ENCODE data around the gene NAB1. TPM values are rescaled to one million over a fixed set of nuclear protein-coding genes. Genes with fewer than 3 reads are reported as not detected.
A peak's percentile ranks its signal among the peaks of the same experiment; 100 is the strongest.

Gene NAB1
- total and polyA plus RNA-seq, 2 donors from 2014 or later = 10.4 to 45.0 TPM

DNA sequence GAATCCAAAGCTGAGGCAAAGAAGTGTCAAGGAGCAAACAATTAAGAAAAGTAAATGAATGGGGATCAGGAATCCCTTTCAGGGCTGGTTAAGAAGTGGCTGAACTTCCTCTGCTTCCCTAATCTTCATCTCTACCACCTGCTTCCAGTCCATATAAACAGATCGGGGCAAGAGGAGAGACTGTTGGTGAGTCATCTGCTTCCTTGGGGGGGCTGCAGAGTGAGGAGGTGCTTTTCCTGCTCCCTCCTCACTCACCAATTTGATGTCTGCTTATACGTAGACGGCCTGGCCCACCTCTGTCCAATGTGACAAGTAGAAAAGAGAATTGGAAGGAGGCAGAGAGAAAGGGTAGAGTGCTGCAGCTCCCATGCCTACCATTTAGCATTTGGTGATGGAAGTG, 68.4 kb downstream of the NAB1 start:
- FAIRE-seq (no peak), DNase-seq (no peak)
- Histone ChIP-seq H3K4me3 (ENCODE audit: low read length in 3 of 3) (no peak overlapping the region), H3K27ac (ENCODE audit: low read depth in 2 of 2, low read length in 2 of 2) (no peak overlapping the region), H3K9me3 (ENCODE audit: control insufficient read depth in 2 of 3, insufficient read depth in 1 of 3, low read length in 3 of 3) (no peaks in the 10 kb centered on the region), H3K9ac (ENCODE audit: low read length in 3 of 3) (no peak overlapping the region), H3K36me3 (ENCODE audit: control insufficient read depth in 2 of 3, insufficient read depth in 3 of 3, low read length in 3 of 3) (no peaks in the 10 kb centered on the region), H3K4me1 (ENCODE audit: control insufficient read depth in 2 of 3, insufficient read depth in 2 of 3, low read depth in 1 of 3, low read length in 3 of 3) (peaks cover 0 to 2% (median 0%) of the 10 kb centered on the region in 3 donors), H3K27me3 (ENCODE audit: control insufficient read depth, insufficient read depth, low read length) (no peaks in the 10 kb centered on the region)
- intact Hi-C loops (cut with DNase I) = no loop called here
- TF ChIP-seq, protein P1, sequence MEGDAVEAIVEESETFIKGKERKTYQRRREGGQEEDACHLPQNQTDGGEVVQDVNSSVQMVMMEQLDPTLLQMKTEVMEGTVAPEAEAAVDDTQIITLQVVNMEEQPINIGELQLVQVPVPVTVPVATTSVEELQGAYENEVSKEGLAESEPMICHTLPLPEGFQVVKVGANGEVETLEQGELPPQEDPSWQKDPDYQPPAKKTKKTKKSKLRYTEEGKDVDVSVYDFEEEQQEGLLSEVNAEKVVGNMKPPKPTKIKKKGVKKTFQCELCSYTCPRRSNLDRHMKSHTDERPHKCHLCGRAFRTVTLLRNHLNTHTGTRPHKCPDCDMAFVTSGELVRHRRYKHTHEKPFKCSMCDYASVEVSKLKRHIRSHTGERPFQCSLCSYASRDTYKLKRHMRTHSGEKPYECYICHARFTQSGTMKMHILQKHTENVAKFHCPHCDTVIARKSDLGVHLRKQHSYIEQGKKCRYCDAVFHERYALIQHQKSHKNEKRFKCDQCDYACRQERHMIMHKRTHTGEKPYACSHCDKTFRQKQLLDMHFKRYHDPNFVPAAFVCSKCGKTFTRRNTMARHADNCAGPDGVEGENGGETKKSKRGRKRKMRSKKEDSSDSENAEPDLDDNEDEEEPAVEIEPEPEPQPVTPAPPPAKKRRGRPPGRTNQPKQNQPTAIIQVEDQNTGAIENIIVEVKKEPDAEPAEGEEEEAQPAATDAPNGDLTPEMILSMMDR (IDR thresholded peaks at IDR 0.05; ENCODE audit: borderline replicate concordance, extremely low read depth, insufficient read depth) = no peak

- Histone ChIP-seq H3K4me1 (ENCODE audit: control insufficient read depth in 2 of 3, insufficient read depth in 2 of 3, low read depth in 1 of 3, low read length in 3 of 3) (peaks cover 0 to 2% (median 0%) of the 10 kb centered on the region in 3 donors), H3K27ac (ENCODE audit: low read depth in 2 of 2, low read length in 2 of 2) (no peak overlapping the region), H3K27me3 (ENCODE audit: control insufficient read depth, insufficient read depth, low read length) (no peaks in the 10 kb centered on the region), H3K4me3 (ENCODE audit: low read length in 3 of 3) (no peak overlapping the region), H3K36me3 (ENCODE audit: control insufficient read depth in 2 of 3, insufficient read depth in 3 of 3, low read length in 3 of 3) (no peaks in the 10 kb centered on the region), H3K9ac (ENCODE audit: low read length in 3 of 3) (no peak overlapping the region), H3K9me3 (ENCODE audit: control insufficient read depth in 2 of 3, insufficient read depth in 1 of 3, low read length in 3 of 3) (no peaks in the 10 kb centered on the region)
- intact Hi-C loops (cut with DNase I) = no loop called here
- DNase-seq (peak in 1 of 5 donors; percentile 24), FAIRE-seq (no peak)
- TF ChIP-seq, protein P1 (IDR thresholded peaks at IDR 0.05; ENCODE audit: borderline replicate concordance, extremely low read depth, insufficient read depth) = no peak
These were observed 69.1 kb downstream of the NAB1 start for GRCh38 chr2:190717764-190718651.

DNA sequence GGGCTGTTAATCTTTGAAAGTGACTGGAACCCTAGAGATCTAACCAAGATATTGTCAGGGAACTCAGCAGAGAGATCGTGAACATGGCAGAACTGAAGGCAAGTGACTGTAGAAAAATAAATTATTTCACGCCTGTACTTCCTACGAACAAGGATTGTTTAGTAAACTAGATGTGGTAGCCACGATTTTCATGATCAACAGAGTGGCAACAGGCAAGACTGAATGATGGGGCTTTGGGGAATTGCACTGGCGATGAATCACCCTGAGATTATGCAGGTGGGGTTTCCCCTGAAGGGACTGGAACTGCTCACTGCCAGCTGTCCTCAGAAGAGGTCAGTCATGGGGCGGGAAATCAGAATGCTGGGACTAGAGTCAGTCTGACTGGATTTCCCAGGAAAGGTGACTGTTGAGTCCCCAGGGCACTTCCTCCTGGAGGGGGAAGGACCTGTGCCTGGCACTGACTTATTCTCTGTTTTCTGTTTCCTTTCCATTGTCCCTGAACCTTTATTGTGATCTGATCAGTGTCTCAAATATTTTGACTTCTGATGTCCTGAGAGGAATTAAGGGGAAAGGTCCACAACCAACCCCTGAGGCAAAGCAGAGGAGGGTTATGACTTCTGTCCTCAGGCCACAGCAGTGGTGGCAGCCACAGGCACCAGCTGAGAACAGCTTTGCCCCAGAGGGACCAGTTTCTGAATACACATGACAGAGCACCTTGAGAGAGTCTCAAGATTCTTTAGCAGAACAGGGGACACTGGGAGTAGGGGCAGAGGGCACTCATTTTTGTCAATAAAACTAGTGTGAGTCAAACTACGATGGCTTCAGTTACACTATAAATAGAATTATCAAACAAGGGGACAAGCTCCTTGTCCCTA, 70.0 kb downstream of the NAB1 start:
- Histone ChIP-seq H3K27me3 (ENCODE audit: control insufficient read depth, insufficient read depth, low read length) (no peaks in the 10 kb centered on the region), H3K27ac (ENCODE audit: low read depth in 2 of 2, low read length in 2 of 2) (peak overlapping the region; percentile 52 to 53), H3K4me3 (ENCODE audit: low read length in 3 of 3) (peak overlapping the region in 1 of 3 donors; percentile 4), H3K9me3 (ENCODE audit: control insufficient read depth in 2 of 3, insufficient read depth in 1 of 3, low read length in 3 of 3) (no peaks in the 10 kb centered on the region), H3K36me3 (ENCODE audit: control insufficient read depth in 2 of 3, insufficient read depth in 3 of 3, low read length in 3 of 3) (no peaks in the 10 kb centered on the region), H3K4me1 (ENCODE audit: control insufficient read depth in 2 of 3, insufficient read depth in 2 of 3, low read depth in 1 of 3, low read length in 3 of 3) (peaks cover 0 to 4% (median 0%) of the 10 kb centered on the region in 3 donors), H3K9ac (ENCODE audit: low read length in 3 of 3) (no peak overlapping the region)
- no peak for FAIRE-seq
- intact Hi-C loops (cut with DNase I) = no loop called here
- TF ChIP-seq, protein P1 (IDR thresholded peaks at IDR 0.05; ENCODE audit: borderline replicate concordance, extremely low read depth, insufficient read depth) = no peak
- peak in 4 of 5 donors; percentile 19 to 77 (median 36) for DNase-seq

All from kidney (tissue), 14 donors.